GM21381 (cell line): ENCODE results near the gene CARNS1.
"Not testable (repeated sequence)": the region's sequence is repeated elsewhere in the genome, so short reads cannot be mapped to it uniquely, and the experiment has no call there.

Source experiments
- ATAC-seq: cut with Tn5 transposase; IDR thresholded peaks from one replicate; pipeline ENCODE4 v1.9.1; 2021; ENCODE audit warnings: mild to moderate bottlenecking, moderate library complexity; ENCODE audit not compliant: unreplicated experiment

CARNS1 gene

DNA sequence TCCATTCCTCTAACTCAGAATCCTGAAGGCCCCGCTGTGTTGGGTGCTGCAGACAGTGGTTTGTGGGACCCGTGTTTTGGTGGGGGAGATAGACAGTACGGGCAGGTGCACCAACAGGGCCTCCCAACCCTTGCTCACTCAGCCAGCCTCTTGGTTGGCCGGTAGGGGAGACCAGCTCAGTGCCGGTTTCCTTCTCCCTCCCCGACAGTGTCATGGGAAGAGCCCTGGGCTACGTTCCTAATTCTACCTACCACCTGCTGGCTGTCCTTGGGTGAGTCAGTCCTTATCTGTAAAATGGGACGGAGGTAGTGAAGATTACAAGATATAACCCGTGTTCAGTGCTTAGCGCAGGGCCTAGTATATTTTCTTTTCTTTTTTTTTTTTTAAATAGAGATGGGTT is 47.7 kb downstream of the CARNS1 start:
- ATAC-seq, result no peak

DNA sequence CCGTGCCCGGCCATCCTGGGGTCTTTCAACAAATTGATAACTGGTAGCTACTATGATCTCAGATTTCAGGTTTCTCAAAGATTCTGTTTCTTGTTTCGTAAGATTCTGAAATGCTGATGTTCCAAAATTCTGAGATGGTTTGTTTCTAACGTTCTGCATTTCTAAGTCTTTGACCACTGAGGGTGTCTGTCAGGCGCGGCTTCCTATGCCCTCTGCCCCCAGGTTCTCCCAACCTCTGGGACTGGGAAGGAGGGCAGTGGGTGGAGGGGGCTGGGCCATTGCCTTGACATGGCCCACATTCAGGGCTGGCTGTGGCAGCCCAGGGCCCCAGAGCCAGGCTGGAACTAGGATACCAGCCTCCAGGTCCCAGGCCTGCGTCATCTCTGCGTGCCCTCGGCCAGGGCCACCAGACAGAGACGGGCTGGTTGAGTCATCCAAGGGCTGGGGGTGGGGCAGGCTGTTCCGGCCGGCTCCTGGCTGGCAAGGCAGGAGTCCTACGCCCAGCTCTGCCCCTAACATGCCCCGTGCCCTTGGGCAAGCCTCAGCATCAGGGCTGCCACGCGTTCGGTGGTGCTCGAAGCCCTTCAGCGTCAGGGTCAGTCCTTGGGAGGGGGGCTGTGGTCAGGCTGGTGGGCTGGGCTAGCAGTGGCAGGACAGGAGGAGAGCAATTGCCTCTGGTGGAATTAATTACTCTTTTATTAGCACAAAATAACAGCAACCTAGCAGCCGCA is 48.4 kb downstream of the CARNS1 start:
- no peak for ATAC-seq

DNA sequence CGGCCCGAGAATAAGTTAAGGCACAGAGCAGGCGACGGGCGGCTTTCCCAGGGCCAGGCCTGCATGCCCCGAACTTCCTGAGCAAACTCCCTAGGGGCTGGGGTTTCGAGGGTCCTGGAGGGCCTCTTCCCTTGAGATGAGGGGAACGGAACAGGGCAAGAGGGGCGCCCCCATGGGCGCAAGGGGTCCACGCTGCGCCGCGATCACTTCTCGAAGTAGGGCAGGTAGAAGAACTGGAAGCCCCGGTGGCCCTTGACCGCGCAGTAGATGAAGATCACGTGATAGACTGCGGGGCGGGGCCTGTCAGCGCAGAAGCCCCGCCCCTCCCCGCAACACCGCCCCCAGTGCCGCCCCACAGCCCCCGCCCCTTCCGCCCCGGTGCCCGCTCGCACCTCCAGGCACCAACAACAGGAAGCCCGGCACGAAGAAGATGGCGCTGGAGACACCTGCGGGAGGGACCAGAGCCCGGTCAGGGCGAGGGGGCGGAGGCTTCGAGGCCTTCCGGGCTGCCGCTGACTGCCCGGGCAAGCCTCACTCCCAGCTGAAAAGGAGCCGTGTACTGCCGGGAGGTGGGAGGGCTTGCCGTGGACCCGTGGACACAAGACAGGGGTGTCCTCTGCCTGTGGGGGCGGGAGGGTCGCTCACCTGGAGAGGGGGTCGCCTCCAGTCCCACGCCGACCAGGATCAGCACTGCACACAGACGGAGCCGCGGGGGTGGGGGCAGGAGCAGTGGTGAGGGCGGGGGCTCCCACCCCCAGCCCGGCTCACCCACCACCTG is 49.1 kb downstream of the CARNS1 start:
- ATAC-seq, result peak; percentile 56

DNA sequence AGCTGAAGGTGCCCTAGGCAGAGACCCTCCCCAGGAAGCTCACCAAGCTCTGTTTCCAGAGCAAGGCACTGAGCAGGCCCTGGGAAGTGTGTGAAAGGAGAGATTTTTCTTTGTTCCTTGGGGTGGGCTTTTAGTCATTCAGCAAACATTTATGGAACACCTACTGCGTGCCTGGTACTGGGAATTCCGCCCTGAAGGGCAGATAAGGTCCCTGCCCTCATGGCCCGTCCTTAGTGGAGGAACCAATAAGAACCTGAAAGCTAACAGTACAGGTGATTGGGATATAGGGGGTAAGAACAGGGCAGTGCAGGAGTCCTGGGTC is 49.7 kb downstream of the CARNS1 start:
- no peak for ATAC-seq

DNA sequence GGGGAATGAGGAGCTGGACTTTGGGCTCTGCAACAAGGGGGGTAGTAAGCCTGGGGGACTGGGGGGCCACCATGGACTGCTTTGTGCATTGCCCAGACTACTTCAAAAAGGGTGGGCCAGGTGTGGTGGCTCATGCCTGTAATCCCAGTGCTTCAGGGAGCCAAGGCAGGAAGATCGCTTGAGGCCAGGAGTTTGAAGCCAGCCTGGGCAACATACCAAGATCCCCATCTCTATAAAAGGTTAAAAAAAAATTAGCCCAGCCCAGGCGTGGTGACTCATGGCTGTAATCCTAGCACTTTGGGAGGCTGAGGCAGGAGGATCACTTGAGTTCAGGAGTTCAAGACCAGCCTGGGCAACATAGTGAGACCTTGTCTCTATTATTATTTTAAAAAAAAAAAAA is 50.1 kb downstream of the CARNS1 start:
- not testable (repeated sequence) for ATAC-seq

DNA sequence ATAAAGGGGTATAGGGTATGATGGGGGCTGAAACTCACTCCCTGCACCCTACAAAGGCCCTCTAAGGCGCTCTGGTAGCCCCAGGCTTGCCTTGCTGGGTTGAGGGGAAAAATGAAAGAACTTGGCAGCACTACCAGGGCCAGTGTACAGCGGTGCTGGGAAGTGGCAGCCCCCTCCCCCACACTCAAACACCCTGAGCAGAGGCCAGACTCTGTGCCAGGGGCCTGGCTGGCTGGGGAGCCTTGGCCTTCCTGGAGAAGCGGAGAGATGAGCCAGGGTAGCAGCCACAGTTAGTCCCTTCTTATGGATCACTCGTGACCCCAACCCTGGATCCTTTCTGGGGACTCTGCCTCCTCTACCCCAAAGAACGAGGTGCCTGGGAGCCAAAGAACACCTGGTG is 50.9 kb downstream of the CARNS1 start:
- no peak for ATAC-seq

DNA sequence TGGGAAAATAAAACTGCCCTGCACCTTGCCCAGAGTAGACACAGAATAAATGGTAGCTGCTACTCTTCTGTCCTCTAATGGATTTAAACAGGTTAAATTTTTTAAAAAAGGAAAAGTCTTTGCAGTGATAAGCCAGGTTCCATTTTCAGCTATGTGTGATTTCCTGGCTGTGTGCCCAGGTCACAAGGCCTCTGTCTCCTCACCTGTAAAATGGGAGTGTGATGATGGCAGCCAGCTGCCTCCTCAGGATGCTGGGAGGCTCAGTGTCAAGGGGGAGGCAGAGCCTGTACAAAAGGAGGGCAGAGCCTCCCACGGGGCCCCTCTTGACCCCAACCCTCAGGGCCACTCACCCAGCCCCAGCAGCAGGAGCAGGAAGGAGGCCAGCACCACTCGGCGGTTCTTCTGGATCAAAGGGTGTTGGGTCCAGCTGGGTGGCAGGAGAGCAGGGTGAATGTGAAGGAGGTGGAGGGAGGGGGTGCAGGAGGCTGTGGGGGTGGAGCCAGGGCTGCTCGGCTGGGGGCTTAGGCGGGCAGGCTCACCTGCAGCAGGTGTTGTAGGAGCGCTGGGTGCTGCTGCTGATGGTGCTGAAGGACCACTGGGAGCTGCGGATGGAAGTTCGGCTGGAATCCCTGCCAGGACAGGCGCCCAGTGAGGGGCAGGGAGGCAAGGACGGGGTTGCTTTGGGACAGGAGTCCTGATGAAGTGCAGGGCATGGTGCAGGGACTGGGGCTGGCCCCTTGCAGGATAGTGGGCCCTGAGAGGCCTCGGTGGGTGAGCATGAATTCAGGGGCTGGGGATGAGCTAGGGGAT is 51.7 kb downstream of the CARNS1 start:
- no peak for ATAC-seq

DNA sequence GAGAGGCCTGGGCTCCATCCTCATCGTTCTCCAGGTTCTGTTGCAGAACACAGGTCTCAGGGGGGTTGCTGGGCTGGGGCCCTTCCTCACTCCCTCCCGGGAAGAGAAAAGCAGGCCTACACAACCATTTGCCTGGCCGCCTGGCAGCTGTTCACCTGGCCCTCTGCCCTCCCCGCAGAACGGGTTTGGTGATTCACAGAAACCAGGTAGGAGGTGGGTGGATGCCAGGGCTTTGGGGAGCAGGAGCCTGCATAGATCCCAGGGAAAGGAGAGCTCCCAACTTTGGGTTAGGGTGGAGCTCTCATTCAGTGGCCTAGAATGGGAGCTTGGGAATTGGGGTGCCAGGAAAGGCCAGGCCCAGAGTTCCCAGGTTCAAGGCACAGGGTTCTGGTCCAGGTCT is 52.6 kb downstream of the CARNS1 start:
- ATAC-seq, result no peak

DNA sequence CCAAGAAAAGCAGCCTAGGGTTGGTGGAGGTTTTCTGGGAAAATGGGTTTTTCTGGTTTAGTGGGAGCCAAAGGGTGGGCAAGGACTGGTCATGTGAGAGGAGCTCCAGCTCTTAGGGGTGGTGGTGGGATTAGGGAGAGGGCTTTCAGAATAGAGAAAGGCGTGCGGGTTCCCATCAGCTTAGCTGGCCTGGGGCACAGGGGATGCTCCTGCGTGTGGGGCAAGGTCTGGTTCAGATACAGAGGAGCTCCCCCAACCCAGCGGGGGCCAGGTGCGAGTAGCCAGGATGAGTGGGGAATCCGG is 52.9 kb downstream of the CARNS1 start:
- ATAC-seq, result no peak

DNA sequence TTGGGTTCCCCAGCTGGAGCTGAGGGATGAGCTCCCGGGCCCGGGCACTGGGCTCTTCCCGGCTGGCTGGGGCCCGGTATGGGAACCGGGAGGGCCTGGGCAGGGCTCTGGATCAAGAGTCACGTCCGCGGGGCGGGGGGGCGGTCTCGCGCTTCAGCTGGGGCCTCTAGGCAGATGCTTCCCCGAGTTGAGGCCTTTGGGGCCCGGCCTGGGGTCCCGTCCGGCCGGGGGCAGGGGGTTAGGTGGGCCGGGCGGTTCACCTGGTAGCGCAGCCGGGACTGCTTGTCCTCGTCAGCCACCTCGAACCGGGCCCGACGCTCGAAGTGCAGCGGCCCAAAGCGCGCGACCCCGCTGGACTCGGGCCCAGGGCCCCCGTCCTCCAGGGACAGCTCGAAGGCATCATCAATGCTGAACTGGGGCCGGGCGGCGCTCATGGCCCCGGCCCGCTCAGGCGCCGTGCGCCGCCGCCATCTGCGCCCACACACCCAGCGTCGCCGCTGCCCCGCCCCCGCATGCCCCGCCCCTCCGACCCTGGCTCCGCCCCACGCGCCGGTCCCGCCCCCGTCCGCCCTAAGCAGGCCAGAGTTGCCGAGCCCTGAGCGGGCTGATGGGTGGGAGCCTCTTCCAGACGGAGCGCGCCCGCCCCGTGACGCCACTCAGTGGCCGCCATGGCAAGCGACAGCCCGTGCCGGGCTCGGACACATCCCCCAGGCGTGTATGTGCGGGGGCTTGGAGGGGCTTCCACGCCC is 53.5 kb downstream of the CARNS1 start, which contains the start of gene TMEM134:
TSS of gene TMEM134 (minus strand) at position 493 of the 749 bp plus-strand sequence. CDS start at position 434, 59 bp downstream.
- ATAC-seq, result peak; percentile 48

DNA sequence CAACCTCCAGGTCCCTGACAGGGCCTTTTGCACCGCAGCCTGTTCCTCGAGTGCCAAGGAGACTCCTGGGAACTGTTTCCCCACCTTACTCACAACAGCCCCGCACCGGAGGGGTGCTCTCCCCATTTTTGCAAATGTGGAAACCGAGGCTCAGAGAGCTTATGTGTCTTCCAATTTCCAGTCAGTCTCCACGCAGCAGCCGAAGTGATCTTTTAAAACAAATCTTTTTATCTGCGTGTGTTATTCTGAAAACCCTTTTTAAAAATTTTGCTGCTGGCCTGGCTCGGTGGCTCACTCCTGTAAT is 54.0 kb downstream of the CARNS1 start:
- no peak for ATAC-seq

DNA sequence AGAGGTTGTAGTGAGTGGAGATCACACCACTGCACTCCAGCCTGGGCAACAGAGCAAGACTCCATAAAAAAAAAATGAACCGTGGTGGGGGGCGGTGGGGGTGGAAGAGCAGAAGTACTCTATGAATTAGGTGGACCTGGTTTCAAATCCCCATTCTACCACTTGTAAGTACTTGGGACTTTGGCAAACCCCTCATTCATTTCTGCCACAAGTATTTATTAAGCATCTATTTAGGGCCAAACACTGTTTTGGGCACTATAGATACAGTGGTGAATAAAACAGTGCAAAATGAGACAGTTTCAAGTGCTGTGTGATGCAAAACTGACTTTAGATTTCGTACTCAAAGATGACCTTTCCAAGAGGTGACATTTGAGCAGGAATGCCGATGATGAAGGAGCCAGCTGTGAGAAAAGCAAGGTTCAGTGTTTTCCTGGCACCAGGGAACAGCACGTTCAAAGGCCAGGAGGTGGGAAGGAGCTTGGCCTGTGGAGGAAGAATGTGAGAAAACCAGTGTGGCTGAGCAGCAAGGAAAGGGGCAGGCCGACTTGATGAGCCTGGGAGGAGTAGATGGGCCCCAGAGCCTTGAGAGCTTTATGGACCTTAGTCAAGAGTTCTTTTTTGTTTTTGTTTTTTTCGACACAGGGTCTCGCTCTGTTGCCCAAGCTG is 55.0 kb downstream of the CARNS1 start:
- no peak for ATAC-seq

DNA sequence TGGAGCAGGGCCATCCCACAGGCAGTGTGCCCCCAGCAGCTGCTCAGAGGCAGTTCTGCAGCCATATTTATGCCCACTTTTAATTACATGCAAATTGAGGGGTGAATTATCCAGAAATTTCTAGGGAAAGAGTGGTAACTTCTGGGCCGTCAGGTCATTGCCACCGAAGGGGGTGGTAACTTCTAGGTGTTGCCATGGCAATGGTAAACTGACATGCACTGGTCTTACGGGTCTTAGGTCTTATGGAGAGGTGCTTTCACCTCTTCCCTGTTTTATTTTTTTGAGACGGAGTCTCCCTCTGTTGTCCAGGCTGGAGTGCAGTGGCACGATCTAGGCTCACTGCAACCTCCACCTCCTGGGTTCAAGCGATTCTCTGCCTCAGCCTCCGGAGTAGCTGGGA is 57.4 kb downstream of the CARNS1 start:
- no peak for ATAC-seq
